Suprapubic skin (tissue), 3 donors: ENCODE measurements around the gene EYA2.

ENCODE experiments used
- EP300 ChIP-seq: sonication (generic); formaldehyde crosslinking; IDR thresholded peaks from one replicate; pipeline ENCODE4 v1.6.1; 2017; ENCODE audit warnings: antibody characterized with exemption
- TF ChIP-seq, protein P1 (sequence below), 2 donors: fragments of 200-600 bp in 1 of 2; fragments of 450-650 bp in 1 of 2; sonication (generic) in 1 of 2; IDR thresholded peaks; one replicate each; pipeline ENCODE4 v1.5.1; 2016 to 2019; ENCODE audit warnings: antibody characterized with exemption in 2 of 2, mild to moderate bottlenecking in 1 of 2, moderate library complexity in 1 of 2

DNA sequence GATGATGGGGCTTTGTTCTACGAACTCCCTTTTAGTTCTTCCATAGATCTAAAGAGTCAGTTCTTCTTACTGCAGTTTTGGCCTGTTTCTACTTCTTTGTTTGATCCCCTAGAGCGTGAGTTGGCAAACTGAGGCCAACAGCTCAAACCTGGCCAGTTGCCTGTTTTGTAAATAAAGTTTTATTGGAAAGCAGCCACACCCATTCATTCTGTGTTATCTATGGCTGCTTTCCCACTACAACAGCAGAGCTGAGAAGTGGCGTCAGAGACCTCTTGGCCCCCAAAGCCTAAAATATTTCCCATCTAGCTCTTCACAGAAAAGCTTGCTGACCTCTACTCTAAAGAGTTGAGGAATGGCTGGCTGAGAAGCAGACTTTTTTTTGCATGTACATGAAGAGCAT is 52.2 kb downstream of the EYA2 start:
- TF ChIP-seq, protein P1, sequence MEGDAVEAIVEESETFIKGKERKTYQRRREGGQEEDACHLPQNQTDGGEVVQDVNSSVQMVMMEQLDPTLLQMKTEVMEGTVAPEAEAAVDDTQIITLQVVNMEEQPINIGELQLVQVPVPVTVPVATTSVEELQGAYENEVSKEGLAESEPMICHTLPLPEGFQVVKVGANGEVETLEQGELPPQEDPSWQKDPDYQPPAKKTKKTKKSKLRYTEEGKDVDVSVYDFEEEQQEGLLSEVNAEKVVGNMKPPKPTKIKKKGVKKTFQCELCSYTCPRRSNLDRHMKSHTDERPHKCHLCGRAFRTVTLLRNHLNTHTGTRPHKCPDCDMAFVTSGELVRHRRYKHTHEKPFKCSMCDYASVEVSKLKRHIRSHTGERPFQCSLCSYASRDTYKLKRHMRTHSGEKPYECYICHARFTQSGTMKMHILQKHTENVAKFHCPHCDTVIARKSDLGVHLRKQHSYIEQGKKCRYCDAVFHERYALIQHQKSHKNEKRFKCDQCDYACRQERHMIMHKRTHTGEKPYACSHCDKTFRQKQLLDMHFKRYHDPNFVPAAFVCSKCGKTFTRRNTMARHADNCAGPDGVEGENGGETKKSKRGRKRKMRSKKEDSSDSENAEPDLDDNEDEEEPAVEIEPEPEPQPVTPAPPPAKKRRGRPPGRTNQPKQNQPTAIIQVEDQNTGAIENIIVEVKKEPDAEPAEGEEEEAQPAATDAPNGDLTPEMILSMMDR (IDR thresholded peaks at IDR 0.05): no peak
- no peak for TF ChIP-seq EP300
